Lower leg skin (tissue), 3 donors: ENCODE results near the gene DTD1.

ENCODE experiments used
- CTCF ChIP-seq, 3 donors: fragments of 450-650 bp; IDR thresholded peaks; one replicate each; pipeline ENCODE4 v1.5.1; 2016; ENCODE audit warnings: antibody characterized with exemption in 3 of 3, mild to moderate bottlenecking in 3 of 3, moderate library complexity in 2 of 3
- POLR2A ChIP-seq, 2 donors: fragments of 450-650 bp; IDR thresholded peaks; one replicate each; pipeline ENCODE4 v1.6.1; 2016 to 2017; ENCODE audit warnings: antibody characterized with exemption in 2 of 2, mild to moderate bottlenecking in 1 of 2, moderate library complexity in 1 of 2

- TF ChIP-seq CTCF (IDR thresholded peaks at IDR 0.05) (no peak), POLR2A (IDR thresholded peaks at IDR 0.05) (no peak)
Observed at GRCh38 chr20:18637224-18637623, 49.4 kb downstream of the DTD1 start.
